HCT116 (cell line): ENCODE measurements around the gene USH1C.

Experiments
- CTCF ChIP-seq, 3 experiments: fragments of 200-600 bp in 1 of 3; sonication (generic) in 1 of 3; IDR thresholded peaks in 2 of 3; conservative IDR thresholded peaks in 1 of 3; 2 replicates each; pipeline ENCODE4 v1.5.1; 2012 to 2017; ENCODE audit warnings: low read depth in 2 of 3, low read length in 2 of 3, antibody characterized with exemption in 1 of 3, borderline replicate concordance in 1 of 3, control low read depth in 1 of 3, mild to moderate bottlenecking in 1 of 3, mixed read lengths in 1 of 3, mixed run types in 1 of 3, moderate library complexity in 1 of 3; ENCODE audit not compliant: insufficient read depth in 1 of 3
- EZH2phosphoT487 ChIP-seq: fragments of 200-600 bp; IDR thresholded peaks from 2 replicates; pipeline ENCODE4 v1.6.1; 2018; ENCODE audit warnings: antibody characterized with exemption, borderline replicate concordance
- TF ChIP-seq, protein P1 (sequence below): IDR thresholded peaks from 2 replicates; pipeline ENCODE4 v1.6.1; 2012; ENCODE audit warnings: low read depth

DNA sequence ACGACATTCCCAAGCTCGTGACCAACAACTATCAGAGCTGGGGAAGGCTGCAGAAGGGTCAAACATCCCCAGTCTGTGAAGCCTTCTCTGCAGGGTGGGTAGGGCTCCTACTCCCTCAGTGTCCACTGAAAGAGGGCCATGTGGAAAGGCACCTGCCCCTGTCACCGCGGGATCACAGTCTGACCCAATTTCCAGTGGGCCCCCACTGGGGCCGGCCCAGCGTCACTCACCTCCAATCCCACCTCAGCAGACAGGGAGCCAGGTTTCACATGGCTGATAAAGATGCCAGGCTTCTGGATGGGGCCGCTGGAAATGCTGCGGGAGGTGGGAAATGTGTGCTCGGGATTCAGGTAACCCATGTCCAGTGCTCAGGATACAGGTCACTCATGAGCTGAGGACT lies 20.0 kb downstream of the USH1C start:
- TF ChIP-seq CTCF (IDR thresholded peaks at IDR 0.05 in 2 of 3, conservative IDR thresholded peaks at IDR 0.05 in 1 of 3; ENCODE audit: borderline replicate concordance in 1 of 3, insufficient read depth in 1 of 3, low read depth in 2 of 3, low read length in 2 of 3) (no peak), EZH2phosphoT487 (no peak)
- TF ChIP-seq, protein P1, sequence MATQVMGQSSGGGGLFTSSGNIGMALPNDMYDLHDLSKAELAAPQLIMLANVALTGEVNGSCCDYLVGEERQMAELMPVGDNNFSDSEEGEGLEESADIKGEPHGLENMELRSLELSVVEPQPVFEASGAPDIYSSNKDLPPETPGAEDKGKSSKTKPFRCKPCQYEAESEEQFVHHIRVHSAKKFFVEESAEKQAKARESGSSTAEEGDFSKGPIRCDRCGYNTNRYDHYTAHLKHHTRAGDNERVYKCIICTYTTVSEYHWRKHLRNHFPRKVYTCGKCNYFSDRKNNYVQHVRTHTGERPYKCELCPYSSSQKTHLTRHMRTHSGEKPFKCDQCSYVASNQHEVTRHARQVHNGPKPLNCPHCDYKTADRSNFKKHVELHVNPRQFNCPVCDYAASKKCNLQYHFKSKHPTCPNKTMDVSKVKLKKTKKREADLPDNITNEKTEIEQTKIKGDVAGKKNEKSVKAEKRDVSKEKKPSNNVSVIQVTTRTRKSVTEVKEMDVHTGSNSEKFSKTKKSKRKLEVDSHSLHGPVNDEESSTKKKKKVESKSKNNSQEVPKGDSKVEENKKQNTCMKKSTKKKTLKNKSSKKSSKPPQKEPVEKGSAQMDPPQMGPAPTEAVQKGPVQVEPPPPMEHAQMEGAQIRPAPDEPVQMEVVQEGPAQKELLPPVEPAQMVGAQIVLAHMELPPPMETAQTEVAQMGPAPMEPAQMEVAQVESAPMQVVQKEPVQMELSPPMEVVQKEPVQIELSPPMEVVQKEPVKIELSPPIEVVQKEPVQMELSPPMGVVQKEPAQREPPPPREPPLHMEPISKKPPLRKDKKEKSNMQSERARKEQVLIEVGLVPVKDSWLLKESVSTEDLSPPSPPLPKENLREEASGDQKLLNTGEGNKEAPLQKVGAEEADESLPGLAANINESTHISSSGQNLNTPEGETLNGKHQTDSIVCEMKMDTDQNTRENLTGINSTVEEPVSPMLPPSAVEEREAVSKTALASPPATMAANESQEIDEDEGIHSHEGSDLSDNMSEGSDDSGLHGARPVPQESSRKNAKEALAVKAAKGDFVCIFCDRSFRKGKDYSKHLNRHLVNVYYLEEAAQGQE, result no peak
